Ecto neural progenitor cell (in vitro differentiated cells): ENCODE measurements around the gene PAQR8.
A peak's percentile ranks its signal among the peaks of the same experiment; 100 is the strongest.
"Not testable (repeated sequence)": the region's sequence is repeated elsewhere in the genome, so short reads cannot be mapped to it uniquely, and the experiment has no call there.

ENCODE experiments used
- DNase-seq: peaks from one replicate; pipeline ENCODE4 v3.0.0-alpha.2; 2018; ENCODE audit warnings: low spot score

Gene PAQR8

DNA sequence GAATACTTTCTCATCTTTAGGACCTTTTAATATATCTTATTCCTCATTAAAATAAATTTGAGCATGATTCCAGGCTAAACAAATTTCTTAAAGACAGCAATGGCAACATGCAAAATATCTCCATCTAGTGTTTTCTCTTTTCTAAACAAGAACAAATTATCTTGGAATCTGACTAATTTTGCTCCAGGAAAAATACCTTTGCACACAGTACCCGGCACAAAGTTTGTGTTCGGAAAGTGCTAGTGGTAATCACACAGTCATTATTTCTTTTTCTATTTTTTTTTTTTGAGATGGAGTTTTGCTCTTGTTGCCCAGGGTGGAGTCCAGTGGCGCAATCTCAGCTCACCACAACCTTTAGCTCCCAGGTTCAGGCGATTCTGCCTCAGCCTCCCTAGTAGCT, 50.0 kb downstream of the PAQR8 start:
- no peak for DNase-seq

DNA sequence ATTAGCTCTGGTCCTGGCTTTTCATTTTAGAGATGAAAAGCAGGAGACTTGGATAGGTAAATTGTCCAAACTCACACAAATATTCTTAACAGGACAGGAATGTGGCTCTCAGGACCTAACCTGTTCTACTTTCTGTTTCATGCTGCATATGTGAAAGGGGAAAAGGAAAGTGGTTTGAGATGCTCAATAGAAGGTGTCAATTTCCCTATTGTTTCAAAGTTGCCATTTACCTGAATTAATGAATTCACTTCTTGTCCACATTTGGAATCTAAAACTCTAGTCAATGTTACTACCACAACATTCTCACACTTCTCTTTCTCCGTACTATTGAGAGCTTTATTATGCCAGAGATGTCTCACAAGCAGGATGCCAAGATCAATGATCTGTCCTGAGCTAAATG, 53.4 kb downstream of the PAQR8 start:
- DNase-seq, result no peak

DNA sequence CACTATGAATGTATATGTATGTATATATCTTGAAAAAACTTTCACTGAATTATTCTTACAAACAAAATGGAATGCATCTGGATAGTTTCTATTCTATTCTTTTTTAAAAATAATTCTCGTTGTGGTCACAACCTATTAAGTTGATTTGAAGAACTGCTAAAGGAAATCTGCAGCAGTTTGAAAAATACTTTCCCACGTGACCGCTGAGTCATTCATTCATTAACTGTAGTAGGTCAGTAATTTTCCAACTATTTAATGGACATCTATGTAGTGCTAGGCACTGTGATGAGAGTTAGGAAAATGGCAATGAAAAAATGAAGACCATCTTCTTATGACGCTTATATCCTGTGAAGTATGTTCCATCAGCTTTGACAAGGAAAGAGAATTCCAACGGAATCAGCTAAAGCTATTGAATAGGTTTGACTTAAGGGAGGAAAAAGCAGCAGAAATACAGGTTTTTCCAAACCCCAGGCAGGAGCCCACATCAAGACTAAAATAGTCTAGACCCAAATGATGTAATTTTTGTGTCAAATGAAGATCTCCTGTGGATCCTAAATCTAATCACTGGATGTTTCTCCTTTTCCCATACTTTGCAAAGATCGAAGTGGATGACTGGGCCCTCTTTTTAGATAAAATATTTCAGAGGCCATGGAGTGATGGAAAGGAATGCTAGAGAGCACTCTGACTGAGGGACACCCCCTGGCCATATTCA, 54.1 kb downstream of the PAQR8 start:
- DNase-seq, result no peak

DNA sequence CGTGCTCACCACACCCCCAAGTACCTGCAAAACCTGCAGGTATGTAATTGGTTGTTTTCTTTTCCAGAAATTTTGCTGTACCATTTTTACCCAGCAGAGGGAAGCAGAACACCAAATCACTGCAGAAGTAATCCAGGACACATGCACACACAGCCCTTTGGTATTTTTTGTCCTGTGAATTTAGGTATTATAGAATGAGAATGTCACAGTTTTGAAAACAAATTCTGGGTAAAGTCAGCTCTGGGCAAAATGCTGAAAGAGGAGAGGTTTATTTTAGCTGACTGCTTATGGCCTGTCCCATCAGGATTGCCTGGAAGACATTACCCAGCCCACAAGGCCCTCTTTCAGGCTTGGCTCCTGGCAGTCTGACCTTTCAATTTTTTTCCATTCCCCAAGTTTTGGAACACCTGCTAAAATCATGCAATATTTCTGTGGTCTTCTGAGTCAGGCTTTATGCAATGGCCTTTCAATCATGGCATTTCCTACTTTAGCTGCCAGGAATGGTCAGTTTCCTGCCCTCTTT, 54.7 kb downstream of the PAQR8 start:
- DNase-seq, result no peak

- no peak for DNase-seq
These were observed 55.7 kb downstream of the PAQR8 start for GRCh38 chr6:52417675-52418111.

- DNase-seq, result no peak
These were observed 56.7 kb downstream of the PAQR8 start for GRCh38 chr6:52418606-52419005.

DNA sequence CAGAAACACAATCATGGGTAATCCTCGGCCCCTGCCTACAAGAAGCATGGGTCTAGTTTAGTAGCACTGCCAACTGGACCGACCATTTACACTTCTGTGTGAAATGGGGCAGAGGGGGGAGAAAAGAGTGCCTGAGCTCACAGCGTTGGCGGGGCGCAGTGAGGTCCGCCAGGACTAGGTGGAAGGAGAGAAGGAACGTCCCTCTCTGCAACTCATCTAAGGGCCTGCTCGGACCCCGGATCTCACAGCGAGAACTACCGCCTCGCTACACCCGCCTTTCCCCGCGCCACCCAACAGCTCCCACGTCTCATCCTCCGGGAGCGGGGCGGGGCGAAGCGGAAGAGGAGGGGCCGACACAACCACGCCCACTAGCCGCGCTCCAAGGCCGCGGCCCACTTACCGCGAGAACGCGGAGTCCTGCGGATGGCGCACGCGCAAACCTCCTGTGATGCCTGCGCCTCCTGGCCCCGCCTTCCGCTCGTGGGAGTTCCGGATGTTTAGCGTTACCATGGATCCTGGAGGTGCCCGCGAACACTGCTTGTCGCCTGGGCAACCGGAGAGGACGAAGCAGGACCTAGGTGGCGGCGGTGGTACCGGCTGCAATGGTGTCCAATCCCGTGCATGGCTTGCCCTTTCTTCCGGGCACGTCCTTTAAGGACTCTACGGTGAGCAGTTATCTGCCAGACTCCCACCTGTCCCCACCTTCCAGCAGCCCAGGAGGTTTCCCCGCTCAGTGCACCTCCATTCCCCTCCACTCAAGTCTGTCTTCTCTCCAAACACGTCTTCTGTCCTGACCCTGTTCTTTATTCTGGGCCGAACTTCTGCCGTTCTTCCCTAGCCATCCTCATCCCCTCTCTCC, 58.1 kb downstream of the PAQR8 start, which contains the start of gene EFHC1:
Gene EFHC1 (plus strand): TSS at position 534 of the 859 bp plus-strand sequence. CDS start 69 bp downstream, at position 603.
- DNase-seq, result peak; percentile 99

GRCh38 chr6:52420668-52421358, 58.9 kb downstream of the PAQR8 start:
- peak; percentile 56 for DNase-seq

DNA sequence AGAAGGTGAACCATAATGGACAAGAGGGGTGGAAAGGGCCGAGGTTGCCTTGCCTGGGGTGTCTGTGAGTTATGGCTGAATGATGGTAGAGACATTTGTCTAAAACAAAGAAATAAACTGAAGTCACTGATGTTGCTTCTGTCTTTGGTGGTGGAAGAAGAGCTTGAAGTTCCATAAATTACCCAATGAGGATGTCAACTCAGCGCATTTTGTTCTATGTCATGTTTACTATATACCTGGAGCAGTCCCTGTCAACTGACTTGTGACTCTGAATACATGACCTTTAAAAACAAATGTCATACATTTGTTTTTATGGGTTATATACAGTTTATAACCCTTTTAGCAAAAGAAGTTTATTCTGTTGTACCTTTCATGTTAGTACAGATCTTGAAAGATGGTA, 60.2 kb downstream of the PAQR8 start:
- DNase-seq, result no peak

GRCh38 chr6:52423448-52423847, 61.5 kb downstream of the PAQR8 start:
- no peak for DNase-seq

GRCh38 chr6:52423971-52424381, 62.0 kb downstream of the PAQR8 start:
- no peak for DNase-seq

GRCh38 chr6:52424513-52424912, 62.6 kb downstream of the PAQR8 start:
- no peak for DNase-seq

DNA sequence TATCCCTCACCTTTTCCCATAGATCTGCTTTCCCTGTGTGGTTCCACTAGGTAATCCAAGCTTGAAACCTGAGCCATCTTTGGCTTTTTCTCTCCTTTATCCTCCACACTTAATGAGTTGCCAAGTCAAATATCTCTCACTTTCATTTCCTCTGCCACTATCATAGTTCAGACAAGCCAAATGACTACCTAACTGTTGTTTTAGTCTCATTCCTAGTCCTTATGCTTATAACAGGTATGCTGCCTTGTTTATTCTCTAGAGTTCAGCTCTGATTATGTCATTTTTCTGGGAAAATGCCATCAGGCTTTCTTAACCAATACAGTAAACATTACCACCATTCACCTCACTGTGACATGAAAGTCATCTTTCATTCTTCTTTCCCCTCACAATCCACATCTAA, 64.7 kb downstream of the PAQR8 start:
- no peak for DNase-seq

DNA sequence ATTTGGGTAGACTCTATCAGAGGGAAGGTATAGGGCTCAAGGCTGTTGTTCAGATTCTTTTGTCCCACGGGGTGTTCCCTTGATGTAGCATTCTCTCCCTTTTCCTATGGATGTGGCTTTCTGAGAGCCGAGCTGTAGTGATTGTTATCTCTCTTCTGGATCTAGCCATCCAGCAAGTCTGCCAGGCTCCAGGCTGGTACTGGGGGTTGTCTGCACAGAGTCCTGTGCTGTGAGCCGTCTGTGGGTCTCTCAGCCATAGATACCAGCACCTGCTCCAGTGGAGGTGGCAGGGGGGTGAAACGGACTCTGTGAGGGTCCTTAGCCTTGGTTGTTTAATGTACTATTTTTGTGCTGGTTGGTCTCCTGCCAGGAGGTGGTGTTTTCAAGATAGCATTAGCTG, 71.3 kb downstream of the PAQR8 start:
- DNase-seq, result not testable (repeated sequence)

DNA sequence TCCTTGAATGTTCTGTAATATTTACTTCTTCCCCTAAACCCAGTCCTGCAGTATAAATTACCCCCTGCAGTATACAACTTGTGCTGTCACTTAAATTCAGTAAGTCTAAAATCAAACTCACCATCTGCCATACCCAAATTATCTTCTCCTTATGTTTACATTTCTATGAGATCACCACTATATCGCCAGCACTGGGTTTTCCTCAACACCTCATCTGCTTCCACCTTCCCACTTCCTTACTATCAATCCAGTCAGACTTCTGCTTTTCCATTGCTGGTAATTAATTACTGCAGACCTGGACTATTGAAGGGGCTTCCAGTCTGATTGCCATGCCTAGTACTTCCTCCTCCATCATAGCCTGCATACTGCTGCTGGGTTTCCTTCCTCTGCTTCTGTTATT, 73.4 kb downstream of the PAQR8 start:
- no peak for DNase-seq

GRCh38 chr6:52438926-52439325, 77.0 kb downstream of the PAQR8 start:
- no peak for DNase-seq

DNA sequence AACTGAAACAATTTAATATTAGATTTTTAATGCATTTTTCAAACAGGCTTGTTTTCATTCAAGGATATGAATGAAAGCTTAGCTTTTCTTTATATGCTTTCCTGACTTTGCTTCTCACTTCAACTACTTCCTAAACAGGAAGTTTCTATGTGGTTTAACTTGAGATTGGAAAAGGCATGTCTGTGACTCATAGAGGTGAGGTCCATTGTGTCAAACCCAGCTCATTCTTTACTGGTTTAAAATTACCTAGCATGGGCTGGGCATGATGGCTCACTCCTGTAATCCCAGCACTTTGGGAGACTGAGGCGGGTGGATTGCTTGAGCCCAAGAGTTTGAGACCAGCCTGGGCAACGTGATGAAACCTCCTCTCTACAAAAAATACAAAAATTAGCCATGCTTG, 92.6 kb downstream of the PAQR8 start:
- DNase-seq, result no peak

DNA sequence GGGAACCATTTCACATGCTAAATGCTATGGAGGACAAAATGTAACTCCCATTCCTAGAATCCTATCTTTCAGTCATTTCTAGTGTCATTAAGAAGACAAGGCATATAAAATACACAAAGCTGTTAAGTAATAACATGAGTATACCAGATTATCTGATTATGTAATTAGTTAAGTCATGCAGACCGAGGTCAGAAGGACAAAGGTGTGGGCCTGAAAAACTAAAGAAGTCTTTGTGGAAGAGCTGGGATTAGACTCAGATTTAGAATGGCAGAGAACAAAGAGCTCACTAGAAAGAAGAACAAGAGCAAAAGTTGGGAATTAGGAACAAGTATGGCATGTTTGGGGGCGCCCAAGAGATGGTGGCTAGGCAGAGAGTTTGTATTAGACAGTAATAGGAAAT, 95.1 kb downstream of the PAQR8 start:
- no peak for DNase-seq
